Measurements from ENCODE around the gene FA2H. TPM values are rescaled to one million over a fixed set of nuclear protein-coding genes. Genes with fewer than 3 reads are reported as not detected.

The FA2H gene
- total and polyA plus RNA-seq, 5 donors from 2014 or later, result 1.8 TPM; not detected in 4

- ATAC-seq (ENCODE audit: low read depth in 2 of 2) (no peak), DNase-seq (no peak)
- Histone ChIP-seq H3K27ac (ENCODE audit: insufficient read depth, low read length, poor library complexity, severe bottlenecking) (no peak overlapping the region), H3K4me3 (ENCODE audit: low read depth, low read length) (no peak overlapping the region), H3K4me1 (ENCODE audit: control insufficient read depth, insufficient read depth, low read length, poor library complexity, severe bottlenecking) (no peaks in the 10 kb centered on the region), H3K27me3 (ENCODE audit: control insufficient read depth, insufficient read depth, low read length) (no peaks in the 10 kb centered on the region), H3K36me3 (ENCODE audit: control insufficient read depth, insufficient read depth, low read length) (no peaks in the 10 kb centered on the region), H3K9me3 (ENCODE audit: control insufficient read depth in 2 of 2, low read length in 2 of 2) (no peaks in the 10 kb centered on the region)
- Mint-ChIP-seq H3K4me1 (no peaks in the 10 kb centered on the region), H3K36me3 (no peaks in the 10 kb centered on the region), H3K9me3 (peaks cover 0 to 2% (median 0%) of the 10 kb centered on the region in 7 donors), H3K27me3 (peaks cover 7% of the 10 kb centered on the region), H3K27ac (no peak overlapping the region), H3K4me3 (no peak overlapping the region)
Observed at GRCh38 chr16:74718140-74718539, 56.5 kb downstream of the FA2H start.

- no peak for DNase-seq
- Mint-ChIP-seq H3K4me3 (peak overlapping the region in 1 of 4 donors; percentile 78), H3K27ac (no peak overlapping the region), H3K9me3 (peaks cover 0 to 2% (median 0%) of the 10 kb centered on the region in 7 donors), H3K27me3 (peaks cover 7% of the 10 kb centered on the region), H3K36me3 (no peaks in the 10 kb centered on the region), H3K4me1 (no peaks in the 10 kb centered on the region)
- H3K27me3 ChIP-seq (ENCODE audit: control insufficient read depth, insufficient read depth, low read length), result no peaks in the 10 kb centered on the region
- H3K36me3 ChIP-seq (ENCODE audit: control insufficient read depth, insufficient read depth, low read length), result no peaks in the 10 kb centered on the region
- H3K9me3 ChIP-seq (ENCODE audit: control insufficient read depth in 2 of 2, low read length in 2 of 2), result no peaks in the 10 kb centered on the region
- H3K4me1 ChIP-seq (ENCODE audit: control insufficient read depth, insufficient read depth, low read length, poor library complexity, severe bottlenecking), result no peaks in the 10 kb centered on the region
- no peak for ATAC-seq (ENCODE audit: low read depth in 2 of 2)
- H3K4me3 ChIP-seq (ENCODE audit: low read depth, low read length), result no peak overlapping the region
- H3K27ac ChIP-seq (ENCODE audit: insufficient read depth, low read length, poor library complexity, severe bottlenecking), result no peak overlapping the region
Observed at GRCh38 chr16:74717367-74717766, 57.3 kb downstream of the FA2H start.

- Histone ChIP-seq H3K27me3 (ENCODE audit: control insufficient read depth, insufficient read depth, low read length) (no peaks in the 10 kb centered on the region), H3K27ac (ENCODE audit: insufficient read depth, low read length, poor library complexity, severe bottlenecking) (no peak overlapping the region), H3K4me3 (ENCODE audit: low read depth, low read length) (no peak overlapping the region), H3K36me3 (ENCODE audit: control insufficient read depth, insufficient read depth, low read length) (no peaks in the 10 kb centered on the region), H3K4me1 (ENCODE audit: control insufficient read depth, insufficient read depth, low read length, poor library complexity, severe bottlenecking) (no peaks in the 10 kb centered on the region), H3K9me3 (ENCODE audit: control insufficient read depth in 2 of 2, low read length in 2 of 2) (no peaks in the 10 kb centered on the region)
- no peaks in the 10 kb centered on the region for H3K4me1 Mint-ChIP-seq
- DNase-seq, result no peak
- ATAC-seq (ENCODE audit: low read depth in 2 of 2), result no peak
- peaks cover 7% of the 10 kb centered on the region for H3K27me3 Mint-ChIP-seq
- H3K27ac Mint-ChIP-seq, result no peak overlapping the region
- H3K4me3 Mint-ChIP-seq, result no peak overlapping the region
- H3K9me3 Mint-ChIP-seq, result peaks cover 0 to 2% (median 0%) of the 10 kb centered on the region in 7 donors
- no peaks in the 10 kb centered on the region for H3K36me3 Mint-ChIP-seq
Observed at GRCh38 chr16:74716355-74716754, 58.3 kb downstream of the FA2H start.

GRCh38 chr16:74713876-74714275, 60.7 kb downstream of the FA2H start:
- Histone ChIP-seq H3K27me3 (ENCODE audit: control insufficient read depth, insufficient read depth, low read length) (no peaks in the 10 kb centered on the region), H3K4me3 (ENCODE audit: low read depth, low read length) (no peak overlapping the region), H3K27ac (ENCODE audit: insufficient read depth, low read length, poor library complexity, severe bottlenecking) (no peak overlapping the region), H3K9me3 (ENCODE audit: control insufficient read depth in 2 of 2, low read length in 2 of 2) (no peaks in the 10 kb centered on the region), H3K36me3 (ENCODE audit: control insufficient read depth, insufficient read depth, low read length) (no peaks in the 10 kb centered on the region), H3K4me1 (ENCODE audit: control insufficient read depth, insufficient read depth, low read length, poor library complexity, severe bottlenecking) (no peaks in the 10 kb centered on the region)
- no peak overlapping the region for H3K27ac Mint-ChIP-seq
- no peaks in the 10 kb centered on the region for H3K27me3 Mint-ChIP-seq
- peaks cover 0 to 5% (median 1%) of the 10 kb centered on the region in 4 donors for H3K4me1 Mint-ChIP-seq
- H3K36me3 Mint-ChIP-seq, result no peaks in the 10 kb centered on the region
- ATAC-seq (ENCODE audit: low read depth in 2 of 2) (no peak), DNase-seq (no peak)
- H3K9me3 Mint-ChIP-seq, result peaks cover 0 to 2% (median 0%) of the 10 kb centered on the region in 7 donors
- H3K4me3 Mint-ChIP-seq, result no peak overlapping the region

- H3K4me1 Mint-ChIP-seq, result peaks cover 0 to 5% (median 1%) of the 10 kb centered on the region in 4 donors
Observed at GRCh38 chr16:74713325-74713724, 61.3 kb downstream of the FA2H start.

GRCh38 chr16:74711938-74712337, 62.7 kb downstream of the FA2H start:
- Histone ChIP-seq H3K27ac (ENCODE audit: insufficient read depth, low read length, poor library complexity, severe bottlenecking) (no peak overlapping the region), H3K36me3 (ENCODE audit: control insufficient read depth, insufficient read depth, low read length) (no peaks in the 10 kb centered on the region), H3K27me3 (ENCODE audit: control insufficient read depth, insufficient read depth, low read length) (no peaks in the 10 kb centered on the region), H3K9me3 (ENCODE audit: control insufficient read depth in 2 of 2, low read length in 2 of 2) (no peaks in the 10 kb centered on the region), H3K4me3 (ENCODE audit: low read depth, low read length) (no peak overlapping the region), H3K4me1 (ENCODE audit: control insufficient read depth, insufficient read depth, low read length, poor library complexity, severe bottlenecking) (no peaks in the 10 kb centered on the region)
- DNase-seq (no peak), ATAC-seq (ENCODE audit: low read depth in 2 of 2) (no peak)
- H3K27me3 Mint-ChIP-seq, result no peaks in the 10 kb centered on the region
- peak overlapping the region in 1 of 3 donors; percentile 83 for H3K27ac Mint-ChIP-seq
- peak overlapping the region in 1 of 4 donors; percentile 22 for H3K4me3 Mint-ChIP-seq
- H3K9me3 Mint-ChIP-seq, result no peaks in the 10 kb centered on the region
- H3K36me3 Mint-ChIP-seq, result no peaks in the 10 kb centered on the region
- H3K4me1 Mint-ChIP-seq, result peaks cover 0 to 5% (median 1%) of the 10 kb centered on the region in 4 donors

More at GRCh38 chr16:74713325-74713724, 61.3 kb downstream of the FA2H start:
- Histone ChIP-seq H3K36me3 (ENCODE audit: control insufficient read depth, insufficient read depth, low read length) (no peaks in the 10 kb centered on the region), H3K4me3 (ENCODE audit: low read depth, low read length) (no peak overlapping the region), H3K9me3 (ENCODE audit: control insufficient read depth in 2 of 2, low read length in 2 of 2) (no peaks in the 10 kb centered on the region), H3K27me3 (ENCODE audit: control insufficient read depth, insufficient read depth, low read length) (no peaks in the 10 kb centered on the region), H3K27ac (ENCODE audit: insufficient read depth, low read length, poor library complexity, severe bottlenecking) (no peak overlapping the region), H3K4me1 (ENCODE audit: control insufficient read depth, insufficient read depth, low read length, poor library complexity, severe bottlenecking) (no peaks in the 10 kb centered on the region)
- Mint-ChIP-seq H3K27ac (no peak overlapping the region), H3K27me3 (no peaks in the 10 kb centered on the region), H3K4me3 (no peak overlapping the region), H3K9me3 (no peaks in the 10 kb centered on the region), H3K36me3 (no peaks in the 10 kb centered on the region)
- DNase-seq (no peak), ATAC-seq (ENCODE audit: low read depth in 2 of 2) (no peak)

GRCh38 chr16:74710401-74710800, 64.2 kb downstream of the FA2H start:
- H3K27me3 ChIP-seq (ENCODE audit: control insufficient read depth, insufficient read depth, low read length), result no peaks in the 10 kb centered on the region
- H3K4me1 ChIP-seq (ENCODE audit: control insufficient read depth, insufficient read depth, low read length, poor library complexity, severe bottlenecking), result no peaks in the 10 kb centered on the region
- Mint-ChIP-seq H3K9me3 (no peaks in the 10 kb centered on the region), H3K4me3 (no peak overlapping the region), H3K27me3 (no peaks in the 10 kb centered on the region), H3K4me1 (peaks cover 0 to 5% (median 1%) of the 10 kb centered on the region in 4 donors), H3K36me3 (no peaks in the 10 kb centered on the region), H3K27ac (no peak overlapping the region)
- no peak overlapping the region for H3K4me3 ChIP-seq (ENCODE audit: low read depth, low read length)
- ATAC-seq (ENCODE audit: low read depth in 2 of 2), result no peak
- H3K27ac ChIP-seq (ENCODE audit: insufficient read depth, low read length, poor library complexity, severe bottlenecking), result no peak overlapping the region
- no peaks in the 10 kb centered on the region for H3K9me3 ChIP-seq (ENCODE audit: control insufficient read depth in 2 of 2, low read length in 2 of 2)
- no peaks in the 10 kb centered on the region for H3K36me3 ChIP-seq (ENCODE audit: control insufficient read depth, insufficient read depth, low read length)
- DNase-seq, result no peak

- Histone ChIP-seq H3K4me1 (ENCODE audit: control insufficient read depth, insufficient read depth, low read length, poor library complexity, severe bottlenecking) (no peaks in the 10 kb centered on the region), H3K27me3 (ENCODE audit: control insufficient read depth, insufficient read depth, low read length) (no peaks in the 10 kb centered on the region), H3K4me3 (ENCODE audit: low read depth, low read length) (no peak overlapping the region), H3K9me3 (ENCODE audit: control insufficient read depth in 2 of 2, low read length in 2 of 2) (no peaks in the 10 kb centered on the region), H3K36me3 (ENCODE audit: control insufficient read depth, insufficient read depth, low read length) (no peaks in the 10 kb centered on the region), H3K27ac (ENCODE audit: insufficient read depth, low read length, poor library complexity, severe bottlenecking) (no peak overlapping the region)
- no peaks in the 10 kb centered on the region for H3K9me3 Mint-ChIP-seq
- DNase-seq, result peak; percentile 67 to 86 (median 79)
- peak; percentile 96 to 97 for ATAC-seq (ENCODE audit: low read depth in 2 of 2)
- no peak overlapping the region for H3K4me3 Mint-ChIP-seq
- no peaks in the 10 kb centered on the region for H3K36me3 Mint-ChIP-seq
- no peaks in the 10 kb centered on the region for H3K27me3 Mint-ChIP-seq
- peak overlapping the region in 1 of 3 donors; percentile 27 for H3K27ac Mint-ChIP-seq
- peaks cover 0 to 5% (median 3%) of the 10 kb centered on the region in 4 donors for H3K4me1 Mint-ChIP-seq
Observed at GRCh38 chr16:74709441-74709877, 65.2 kb downstream of the FA2H start.
